SK-N-SH treated with all-trans-retinoic acid at 6 μM for 48 hours (cell line): Measurements from ENCODE around the gene STN1.

Experiments used
- ATAC-seq: fragments of 200-7000 bp; cut with Tn5 transposase; 3 replicates; pipeline ENCODE4 v1.9.1; 2020; ENCODE audit warnings: mild to moderate bottlenecking, moderate library complexity
- ARNTL ChIP-seq: fragments of 450-650 bp; formaldehyde crosslinking; IDR thresholded peaks from 2 replicates; pipeline ENCODE4 v1.5.0; 2020; ENCODE audit warnings: low read depth, mild to moderate bottlenecking, moderate library complexity, borderline replicate concordance
- BACH2 ChIP-seq: fragments of 250-450 bp; sonication (Bioruptor Pico); IDR thresholded peaks from 2 replicates; pipeline ENCODE4 v1.9.0; 2021; ENCODE audit warnings: mild to moderate bottlenecking, borderline replicate concordance
- CREB5 ChIP-seq: fragments of 250-450 bp; sonication (Bioruptor Pico); IDR thresholded peaks from 2 replicates; pipeline ENCODE4 v1.5.1; 2020; ENCODE audit warnings: low read depth, mild to moderate bottlenecking, moderate library complexity
- CSDC2 ChIP-seq: fragments of 250-450 bp; sonication (Bioruptor Pico); IDR thresholded peaks from 2 replicates; pipeline ENCODE4 v1.5.0; 2020; ENCODE audit warnings: mild to moderate bottlenecking, moderate library complexity
- CSRNP3 ChIP-seq: fragments of 250-450 bp; sonication (Bioruptor Pico); IDR thresholded peaks from 2 replicates; pipeline ENCODE4 v1.5.1; 2021; ENCODE audit warnings: mild to moderate bottlenecking, moderate library complexity
- ESRRG ChIP-seq: fragments of 250-450 bp; sonication (Bioruptor Pico); IDR thresholded peaks from 2 replicates; pipeline ENCODE4 v1.6.1; 2021; ENCODE audit warnings: mild to moderate bottlenecking
- GLIS3 ChIP-seq: fragments of 250-450 bp; sonication (Bioruptor Pico); IDR thresholded peaks from 2 replicates; pipeline ENCODE4 v1.5.0; 2020; ENCODE audit warnings: mild to moderate bottlenecking, moderate library complexity
- OSR1 ChIP-seq: fragments of 250-450 bp; sonication (Bioruptor Pico); IDR thresholded peaks from 2 replicates; pipeline ENCODE4 v1.8.0; 2022; ENCODE audit warnings: moderate library complexity, mild to moderate bottlenecking, inconsistent platforms
- PATZ1 ChIP-seq: fragments of 250-450 bp; sonication (Bioruptor Pico); IDR thresholded peaks from 2 replicates; pipeline ENCODE4 v1.8.0; 2020; ENCODE audit warnings: mild to moderate bottlenecking, moderate library complexity, borderline replicate concordance
- POU6F1 ChIP-seq: fragments of 250-450 bp; sonication (Bioruptor Pico); IDR thresholded peaks from 2 replicates; pipeline ENCODE4 v1.8.0; 2021; ENCODE audit warnings: low read depth, mild to moderate bottlenecking, moderate library complexity, borderline replicate concordance
- PPARA ChIP-seq: fragments of 250-450 bp; sonication (Bioruptor Pico); IDR thresholded peaks from 2 replicates; pipeline ENCODE4 v1.5.0; 2020; ENCODE audit warnings: mild to moderate bottlenecking, borderline replicate concordance
- RARB ChIP-seq: fragments of 250-450 bp; sonication (Bioruptor Pico); IDR thresholded peaks from 2 replicates; pipeline ENCODE4 v1.8.0; 2021; ENCODE audit warnings: mild to moderate bottlenecking, moderate library complexity
- TCF4 ChIP-seq: fragments of 250-450 bp; sonication (Bioruptor Pico); IDR thresholded peaks from 2 replicates; pipeline ENCODE4 v1.8.0; 2021; ENCODE audit warnings: mild to moderate bottlenecking, moderate library complexity, borderline replicate concordance
- TOX ChIP-seq: fragments of 250-450 bp; sonication (Bioruptor Pico); IDR thresholded peaks from 2 replicates; pipeline ENCODE4 v1.8.0; 2021; ENCODE audit warnings: mild to moderate bottlenecking, moderate library complexity, borderline replicate concordance
- TSHZ2 ChIP-seq: fragments of 250-450 bp; sonication (Bioruptor Pico); IDR thresholded peaks from 2 replicates; pipeline ENCODE4 v1.5.0; 2020; ENCODE audit warnings: mild to moderate bottlenecking, moderate library complexity
- ZC3H10 ChIP-seq: fragments of 250-450 bp; sonication (Bioruptor Pico); IDR thresholded peaks from 2 replicates; pipeline ENCODE4 v1.5.1; 2021; ENCODE audit warnings: mild to moderate bottlenecking, moderate library complexity
- ZFP3 ChIP-seq: fragments of 250-450 bp; sonication (Bioruptor Pico); IDR thresholded peaks from 2 replicates; pipeline ENCODE4 v1.5.0; 2020; ENCODE audit warnings: mild to moderate bottlenecking, moderate library complexity
- ZFP30 ChIP-seq: fragments of 450-650 bp; formaldehyde crosslinking; IDR thresholded peaks from 2 replicates; pipeline ENCODE4 v1.5.0; 2022; ENCODE audit warnings: mild to moderate bottlenecking, moderate library complexity
- ZNF565 ChIP-seq: fragments of 450-650 bp; formaldehyde crosslinking; conservative IDR thresholded peaks from 2 replicates; pipeline ENCODE4 v1.5.0; 2020; ENCODE audit warnings: low read depth, mild to moderate bottlenecking, moderate library complexity
- ZNF70 ChIP-seq: fragments of 450-650 bp; formaldehyde crosslinking; IDR thresholded peaks from 2 replicates; pipeline ENCODE4 v1.5.0; 2020; ENCODE audit warnings: mild to moderate bottlenecking, moderate library complexity
- ZNF8 ChIP-seq: fragments of 450-650 bp; formaldehyde crosslinking; IDR thresholded peaks from 2 replicates; pipeline ENCODE4 v1.5.0; 2020; ENCODE audit warnings: mild to moderate bottlenecking, moderate library complexity

STN1 gene

GRCh38 chr10:103921248-103921647 lies 3.3 kb upstream of the STN1 start:
- no peak for ATAC-seq
- TF ChIP-seq ZC3H10: no peak
- TF ChIP-seq ZFP30: no peak
- TF ChIP-seq PATZ1 (CRISPR knock-in tag): no peak
- TF ChIP-seq ESRRG: no peak
- no peak for TF ChIP-seq POU6F1 (CRISPR knock-in tag)
- TF ChIP-seq PPARA (CRISPR knock-in tag): no peak
- no peak for TF ChIP-seq BACH2 (CRISPR knock-in tag)
- no peak for TF ChIP-seq ZNF565 (CRISPR knock-in tag)
- no peak for TF ChIP-seq TOX (CRISPR knock-in tag)
- no peak for TF ChIP-seq RARB (CRISPR knock-in tag)
- TF ChIP-seq CSDC2 (CRISPR knock-in tag): no peak
- TF ChIP-seq ARNTL (CRISPR knock-in tag): no peak
- no peak for TF ChIP-seq OSR1 (CRISPR knock-in tag)
- TF ChIP-seq TCF4 (CRISPR knock-in tag): no peak
- no peak for TF ChIP-seq ZFP3
- TF ChIP-seq TSHZ2 (CRISPR knock-in tag): no peak

- TF ChIP-seq ZNF8 (CRISPR knock-in tag) (no peak), PATZ1 (CRISPR knock-in tag) (no peak), TOX (CRISPR knock-in tag) (no peak), CSRNP3 (CRISPR knock-in tag) (no peak), RARB (CRISPR knock-in tag) (no peak), ZNF70 (CRISPR knock-in tag) (no peak), ESRRG (no peak), OSR1 (CRISPR knock-in tag) (no peak), ZC3H10 (no peak), ARNTL (CRISPR knock-in tag) (no peak)
These were observed 1.7 kb upstream of the STN1 start for GRCh38 chr10:103919648-103920025.

GRCh38 chr10:103917302-103918052 lies 507 bp downstream of the STN1 start:
- ATAC-seq: peak; percentile 71
- TF ChIP-seq POU6F1 (CRISPR knock-in tag) (no peak), ARNTL (CRISPR knock-in tag) (no peak), PPARA (CRISPR knock-in tag) (no peak), ZNF565 (CRISPR knock-in tag) (no peak), CSDC2 (CRISPR knock-in tag) (no peak), PATZ1 (CRISPR knock-in tag) (no peak), CREB5 (CRISPR knock-in tag) (no peak), ESRRG (no peak), GLIS3 (CRISPR knock-in tag) (no peak), RARB (CRISPR knock-in tag) (no peak), ZNF8 (CRISPR knock-in tag) (no peak)

More at GRCh38 chr10:103919648-103920025, 1.7 kb upstream of the STN1 start:
- ATAC-seq: no peak
